Islet of Langerhans (tissue), 1 donor: ENCODE results near the gene SCO1.
"Not testable (repeated sequence)": the region's sequence is repeated elsewhere in the genome, so short reads cannot be mapped to it uniquely, and the experiment has no call there.

Source experiments
- FAIRE-seq: peaks from one replicate; lab custom pipeline; 2011; peaks lifted over from hg19 to GRCh38; lab: Jason Lieb, UNC

The SCO1 gene

DNA sequence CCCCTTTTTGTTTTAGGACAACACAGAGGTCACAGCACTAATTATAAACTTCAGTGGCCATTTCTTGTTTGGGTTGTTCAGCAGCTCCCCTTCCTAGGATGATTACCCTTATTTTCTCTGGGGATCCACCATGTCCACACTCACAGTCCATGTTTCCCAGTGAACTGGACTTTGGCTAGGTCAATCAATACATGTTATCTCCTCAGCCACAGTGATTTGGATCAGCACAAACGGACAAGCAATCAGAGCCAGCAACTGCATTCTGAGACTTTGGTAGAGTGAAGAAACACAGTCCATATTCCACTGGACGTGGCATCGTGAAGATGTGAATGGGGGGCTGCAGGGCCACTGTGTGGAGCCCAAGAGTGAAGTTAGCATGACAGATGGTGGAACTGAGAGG is 27.9 kb upstream of the SCO1 start:
- FAIRE-seq, result no peak

DNA sequence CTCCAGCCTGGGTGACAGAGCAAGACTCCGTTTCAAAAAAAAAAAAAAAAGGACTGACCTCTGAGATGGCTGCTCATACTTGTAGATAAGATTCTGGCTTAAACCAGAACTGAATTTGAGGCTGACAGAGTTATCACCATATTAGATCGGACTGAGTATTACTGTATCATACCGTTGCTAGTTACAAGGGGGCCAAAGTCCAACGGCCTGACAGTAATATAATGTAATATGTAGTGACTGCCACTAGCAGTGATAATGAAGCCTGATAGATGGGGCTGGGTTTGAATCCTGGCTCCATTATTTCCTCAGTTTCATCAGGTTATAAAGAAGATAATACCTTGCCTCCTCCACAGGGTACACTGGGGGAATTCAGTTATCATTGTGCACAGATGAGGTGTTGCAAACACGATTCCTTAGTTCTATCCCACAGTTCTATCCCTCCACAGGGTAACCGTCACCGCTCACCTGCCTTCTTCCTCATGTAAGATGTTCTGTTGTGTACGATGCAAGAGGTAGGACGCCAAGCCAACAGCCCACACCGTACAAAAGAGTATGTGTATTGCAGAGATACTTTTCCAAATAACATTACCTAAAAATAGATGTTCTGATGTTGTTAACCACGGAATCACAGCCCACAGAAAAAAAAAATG is 27.3 kb upstream of the SCO1 start:
- no peak for FAIRE-seq

DNA sequence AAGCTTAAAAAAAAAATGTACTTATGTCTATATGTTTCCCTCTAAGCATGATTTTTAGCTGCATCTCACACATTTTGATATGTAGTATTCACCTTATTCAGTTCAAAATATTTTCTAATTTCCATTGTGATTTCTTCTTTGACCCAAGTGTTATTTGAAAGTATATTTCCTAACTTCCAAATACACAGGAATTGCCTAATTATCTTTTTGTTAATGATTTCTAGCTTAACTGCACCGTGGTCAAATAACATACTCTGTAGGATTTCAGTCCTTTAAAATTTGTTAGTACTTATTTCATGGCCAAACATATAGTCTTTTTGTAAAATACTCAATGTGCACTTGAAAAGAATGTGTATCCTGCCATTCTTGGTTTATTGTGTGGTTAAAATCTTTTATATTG is 21.2 kb upstream of the SCO1 start:
- no peak for FAIRE-seq

DNA sequence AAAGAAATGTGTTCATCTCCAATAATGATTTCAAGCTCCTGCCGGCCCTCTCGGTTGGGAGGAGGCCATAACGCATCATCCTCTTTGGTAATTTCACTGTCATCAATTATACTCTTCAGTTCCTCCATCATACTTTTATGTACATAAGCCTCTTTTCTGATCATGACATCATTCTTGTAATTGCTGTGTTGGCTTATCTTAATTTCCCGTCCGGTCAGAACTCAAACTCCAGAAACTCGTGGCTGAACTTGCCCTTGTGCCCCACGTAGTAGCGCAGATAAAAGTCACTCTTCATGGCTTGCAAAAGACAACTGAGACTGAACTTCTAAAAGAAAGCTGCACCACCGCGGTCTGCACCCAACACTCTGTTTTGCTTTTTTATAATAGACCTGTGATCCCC is 18.9 kb upstream of the SCO1 start:
- no peak for FAIRE-seq

DNA sequence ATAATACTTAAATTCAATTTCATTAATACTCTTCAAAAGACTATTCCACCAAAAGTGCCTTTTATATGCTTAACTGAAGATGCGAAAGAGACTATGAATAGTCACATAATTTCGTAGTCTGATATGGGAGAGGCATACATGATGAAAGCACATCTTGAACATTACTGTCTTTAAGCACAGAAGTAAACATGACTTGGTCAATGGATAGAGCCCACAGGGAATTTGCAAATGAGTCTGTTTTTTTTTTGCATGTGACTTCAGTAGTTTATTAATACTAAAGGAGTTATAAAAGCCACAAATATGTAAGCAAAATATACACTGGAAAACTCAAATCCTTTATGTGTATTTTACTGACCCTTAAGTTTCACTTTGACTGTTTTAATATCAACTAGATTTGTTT is 16.0 kb upstream of the SCO1 start:
- no peak for FAIRE-seq

DNA sequence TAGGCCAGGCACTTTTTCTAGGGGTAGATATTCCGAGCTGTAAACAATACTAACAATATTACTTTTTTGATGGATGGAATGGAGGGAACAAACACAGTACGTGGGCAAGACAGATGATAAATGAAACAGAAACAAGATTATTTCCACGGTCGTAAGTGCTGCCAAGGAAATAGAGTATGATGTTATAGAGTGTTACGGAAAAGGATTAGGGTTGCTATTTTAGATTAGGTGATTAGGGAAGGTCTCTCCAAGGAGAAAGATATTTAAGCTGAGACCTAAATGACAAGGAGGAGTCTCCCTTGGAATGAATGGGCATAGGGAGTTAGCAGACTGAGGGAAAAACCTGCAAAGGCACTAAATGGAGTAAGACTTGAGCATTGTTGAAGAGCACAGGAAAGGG is 8.4 kb upstream of the SCO1 start:
- no peak for FAIRE-seq

DNA sequence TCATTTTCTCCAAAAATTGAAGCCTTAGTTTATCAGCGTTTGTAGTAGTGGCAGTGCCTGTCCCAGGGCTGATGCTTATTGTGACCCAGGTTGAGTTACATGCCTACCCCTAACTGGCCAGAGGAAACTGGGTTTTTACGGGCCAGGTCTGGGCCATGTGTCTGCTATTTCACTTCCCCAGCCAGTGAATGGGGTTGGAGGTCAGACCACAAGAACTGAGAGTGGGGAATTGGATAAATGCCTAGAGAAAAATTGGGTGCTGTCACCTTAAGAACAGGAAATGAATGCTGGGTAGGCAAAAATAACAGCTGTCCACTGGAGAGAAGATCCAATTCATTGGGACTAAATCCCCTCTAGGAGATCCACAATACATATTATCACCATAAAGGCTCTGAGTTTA is 5.2 kb upstream of the SCO1 start:
- no peak for FAIRE-seq

DNA sequence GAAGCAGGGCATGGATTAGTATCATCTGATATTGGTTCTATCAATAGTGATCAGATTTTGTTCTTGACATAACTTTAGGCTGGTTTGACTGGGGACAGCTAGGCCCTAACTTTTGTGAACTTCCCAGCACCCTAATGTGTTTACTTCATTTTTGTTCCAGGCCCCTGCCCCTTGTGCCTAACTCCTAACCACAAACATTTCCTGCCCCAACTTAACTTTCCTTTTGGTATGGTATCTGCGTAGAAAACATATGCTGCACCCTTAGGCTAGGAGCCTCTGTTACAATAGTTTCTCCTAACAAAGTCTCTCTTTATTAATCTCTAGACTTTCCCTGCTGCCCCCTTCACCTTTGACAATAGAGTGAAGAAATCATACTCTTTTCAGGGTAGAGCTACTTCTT is 2.5 kb upstream of the SCO1 start:
- no peak for FAIRE-seq

DNA sequence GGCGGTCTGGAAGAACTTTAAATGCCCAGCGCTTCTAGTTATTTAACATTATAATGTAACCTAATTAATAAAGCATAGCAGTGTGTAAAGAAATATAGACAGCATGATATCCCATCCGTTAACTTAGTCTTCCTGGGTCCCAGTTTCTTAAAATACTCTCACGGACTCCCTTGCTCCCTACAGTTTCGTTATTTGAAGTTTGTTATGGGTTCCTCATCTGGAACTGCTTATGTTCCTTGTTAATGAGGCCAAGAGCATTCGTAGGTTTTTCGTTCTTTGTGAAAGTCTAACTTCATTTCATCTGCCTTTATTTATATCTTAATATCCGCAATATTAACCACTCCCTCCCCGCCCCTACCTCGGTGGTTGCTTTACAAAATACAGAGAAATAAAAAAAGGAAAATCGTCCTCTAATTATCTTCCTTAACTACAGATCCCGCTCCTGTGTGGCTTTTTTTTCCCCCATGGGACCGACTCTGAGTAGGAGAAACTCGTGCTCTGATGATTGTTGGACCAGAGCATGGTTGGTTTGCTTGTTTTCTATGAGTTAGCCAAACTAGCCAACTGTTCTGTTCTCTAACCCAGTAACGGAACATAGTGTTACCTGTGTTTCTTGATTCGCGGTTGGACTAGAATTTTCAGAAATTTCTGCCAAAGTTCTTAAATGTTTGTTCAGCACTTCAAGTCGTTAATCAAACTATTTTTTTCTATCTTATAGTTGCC is 924 bp upstream of the SCO1 start:
- no peak for FAIRE-seq

DNA sequence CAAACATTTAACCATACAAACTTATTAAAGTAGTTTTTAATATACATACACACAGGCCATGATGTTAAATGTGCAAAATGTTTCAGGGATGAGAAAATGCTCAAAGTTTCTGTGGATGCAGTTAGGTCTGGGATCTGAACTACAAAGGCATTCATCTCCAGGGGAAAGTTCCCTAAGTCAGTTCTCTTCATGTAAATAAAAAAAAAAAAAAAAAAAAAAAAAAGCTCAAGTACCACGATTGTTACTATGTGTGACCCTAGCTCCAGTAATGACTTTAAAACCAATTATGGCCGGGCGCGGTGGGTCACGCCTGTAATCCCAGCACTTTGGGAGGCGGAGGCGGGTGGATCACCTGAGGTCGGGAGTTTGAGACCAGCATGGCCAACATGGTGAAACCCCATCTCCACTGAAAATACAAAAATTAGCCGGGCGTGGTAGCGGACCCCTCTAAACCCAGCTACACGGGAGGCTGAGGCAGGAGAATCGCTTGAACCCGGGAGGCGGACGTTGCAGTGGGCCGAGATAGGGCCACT is 1.4 kb downstream of the SCO1 start:
- FAIRE-seq, result not testable (repeated sequence)

DNA sequence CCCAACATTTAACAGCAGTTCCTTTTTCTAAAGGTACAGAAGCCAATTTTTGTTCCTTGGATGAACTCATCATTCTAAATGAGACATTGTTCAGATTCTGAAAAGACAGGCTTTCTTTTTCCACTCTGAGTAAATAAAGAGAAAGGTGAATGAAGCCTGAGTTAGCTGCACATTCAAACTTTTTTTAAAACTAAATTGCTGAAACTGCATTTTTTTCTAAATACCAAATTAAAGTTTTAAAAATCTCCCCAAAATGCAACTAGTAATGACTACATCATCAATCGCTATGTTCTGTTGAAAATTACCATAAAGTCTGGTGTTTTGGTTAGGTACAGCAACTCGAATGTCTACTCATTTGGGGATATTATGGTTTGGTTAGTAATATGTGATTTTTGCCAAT is 9.8 kb downstream of the SCO1 start:
- no peak for FAIRE-seq

DNA sequence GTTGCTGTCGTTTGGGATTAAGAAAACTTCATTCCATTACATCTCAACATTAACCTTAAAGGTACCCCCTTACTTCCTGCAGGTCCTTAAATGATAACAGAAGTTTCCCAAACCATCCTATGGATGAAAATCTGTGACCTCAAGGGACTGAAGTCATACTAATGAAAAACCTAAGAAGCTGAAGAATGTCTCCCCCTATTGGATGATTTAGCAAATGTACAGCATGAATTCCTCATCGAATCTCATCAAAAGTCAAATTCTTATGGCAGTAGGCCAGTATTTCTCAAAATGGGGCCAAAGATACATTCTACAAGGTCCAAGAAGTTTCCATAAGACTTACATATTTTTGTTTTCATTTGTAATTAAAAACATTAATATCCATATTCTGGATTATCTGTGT is 13.5 kb downstream of the SCO1 start:
- FAIRE-seq, result no peak

DNA sequence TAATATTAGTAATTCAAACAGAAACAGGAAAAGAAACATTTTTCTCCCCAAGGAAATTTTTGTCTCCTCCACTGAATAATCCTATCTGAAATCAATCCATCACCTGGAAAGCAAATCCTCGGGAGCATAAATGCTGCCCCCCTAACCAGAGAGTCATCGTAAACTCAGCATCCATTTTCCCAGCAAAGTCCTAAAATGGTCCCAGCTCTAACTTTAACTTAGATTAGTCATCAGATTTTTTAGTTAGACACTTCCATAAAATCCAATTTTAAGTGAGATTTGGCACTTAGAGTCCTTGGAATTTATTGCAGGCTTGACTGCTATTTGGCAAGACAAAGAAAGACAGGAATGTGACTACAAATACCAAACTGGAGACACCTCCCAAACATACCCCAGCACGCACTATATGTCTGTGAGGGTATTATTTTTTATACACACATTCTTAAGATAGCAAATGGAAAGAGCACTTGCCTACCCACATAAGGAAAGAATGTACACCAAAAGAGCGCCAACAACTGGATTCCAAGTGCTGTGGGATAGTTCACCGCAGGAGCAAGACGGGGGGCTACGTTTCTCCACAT is 15.4 kb downstream of the SCO1 start:
- FAIRE-seq, result no peak

DNA sequence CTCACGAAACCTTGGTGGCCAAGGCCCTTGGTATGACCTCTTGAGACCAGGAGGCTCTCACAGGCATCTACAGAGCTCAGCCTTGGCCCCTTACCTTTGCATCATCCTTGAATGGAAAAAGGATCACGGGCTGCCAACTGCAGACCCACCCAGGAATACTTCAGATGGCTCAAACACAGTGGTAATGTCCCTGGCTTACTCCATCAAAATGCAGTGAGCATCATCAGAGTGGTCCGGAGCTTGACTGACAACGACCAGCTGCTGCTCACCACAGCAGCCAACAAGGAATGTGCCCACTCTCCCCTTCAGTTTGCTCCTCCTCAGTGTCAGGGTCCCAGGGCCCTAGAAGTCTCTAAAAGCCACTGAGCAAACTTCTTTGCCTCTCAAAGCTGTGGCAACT is 22.6 kb downstream of the SCO1 start:
- FAIRE-seq, result no peak

DNA sequence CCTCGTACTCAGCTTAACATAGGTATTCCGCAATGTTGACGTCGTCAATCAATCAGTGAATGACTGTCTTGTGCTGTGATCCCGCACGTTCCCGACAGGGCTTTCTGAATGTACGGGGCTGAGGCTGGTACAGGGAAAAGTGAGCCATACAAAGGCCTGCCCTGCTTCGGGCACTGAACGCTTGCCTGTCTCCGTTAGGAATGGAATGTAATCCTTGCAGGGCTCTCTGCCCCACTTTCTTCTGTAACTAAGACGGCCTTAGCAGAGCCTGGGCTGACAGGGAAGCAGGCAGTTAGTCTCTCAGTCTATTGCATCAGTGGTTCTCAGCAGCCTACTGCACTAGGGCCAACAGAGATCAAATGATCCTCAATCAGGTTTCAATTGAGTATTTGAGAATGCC is 24.0 kb downstream of the SCO1 start:
- no peak for FAIRE-seq

DNA sequence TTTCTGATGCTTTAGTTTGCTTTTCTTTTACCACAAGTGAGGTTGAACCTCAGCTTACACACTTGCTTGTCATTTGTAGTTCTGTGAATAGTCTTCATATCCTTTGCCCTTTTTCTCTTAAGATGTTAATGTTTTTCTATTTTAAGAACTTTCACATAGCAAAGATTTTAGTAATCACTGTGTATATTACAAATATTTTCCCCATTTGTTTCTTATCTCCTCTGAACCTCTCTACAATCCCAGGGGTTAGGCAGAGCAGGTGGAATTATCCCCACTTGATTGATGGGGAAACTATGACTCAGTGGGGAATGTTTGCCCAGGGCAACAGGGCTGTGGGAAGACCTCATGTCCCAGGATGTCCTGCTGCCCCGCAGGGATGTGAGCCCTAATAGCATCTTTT is 28.6 kb downstream of the SCO1 start:
- FAIRE-seq, result no peak

DNA sequence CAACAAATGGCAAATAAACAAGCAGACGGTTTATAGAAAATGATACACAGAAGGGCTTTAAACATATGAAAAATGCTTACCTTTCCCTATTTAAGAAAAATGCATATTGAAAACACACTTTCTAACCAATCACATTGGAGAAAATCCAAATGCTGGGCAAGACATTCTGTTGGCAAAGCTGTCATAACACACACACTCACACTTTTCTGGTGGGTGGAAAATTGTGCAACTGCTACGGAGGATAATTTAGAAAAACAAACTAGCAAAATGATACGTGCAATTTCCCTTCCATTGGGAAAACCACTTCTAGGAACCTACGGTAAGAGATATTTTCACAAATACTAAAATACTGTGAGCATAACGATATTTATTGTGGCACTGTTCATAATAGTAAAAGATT is 30.4 kb downstream of the SCO1 start:
- no peak for FAIRE-seq

DNA sequence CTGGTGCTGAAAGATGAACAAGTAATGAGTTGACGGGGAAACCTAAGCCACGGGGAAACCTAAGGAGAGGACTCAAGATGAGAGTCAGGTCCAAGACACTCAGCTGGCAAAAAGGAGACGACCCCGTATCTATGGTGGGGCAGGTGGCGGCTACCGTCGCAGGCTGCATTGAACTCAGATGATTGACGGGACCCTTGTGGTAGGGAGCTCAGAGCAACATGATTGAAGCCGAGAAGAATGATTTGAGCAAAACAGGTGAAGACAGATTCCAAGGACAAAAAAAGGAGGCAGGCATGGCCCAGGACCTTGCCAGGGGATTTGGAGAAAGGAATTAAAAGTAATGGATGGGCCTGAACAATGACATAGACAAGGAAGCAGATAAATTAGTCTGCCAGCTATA is 32.8 kb downstream of the SCO1 start:
- no peak for FAIRE-seq

DNA sequence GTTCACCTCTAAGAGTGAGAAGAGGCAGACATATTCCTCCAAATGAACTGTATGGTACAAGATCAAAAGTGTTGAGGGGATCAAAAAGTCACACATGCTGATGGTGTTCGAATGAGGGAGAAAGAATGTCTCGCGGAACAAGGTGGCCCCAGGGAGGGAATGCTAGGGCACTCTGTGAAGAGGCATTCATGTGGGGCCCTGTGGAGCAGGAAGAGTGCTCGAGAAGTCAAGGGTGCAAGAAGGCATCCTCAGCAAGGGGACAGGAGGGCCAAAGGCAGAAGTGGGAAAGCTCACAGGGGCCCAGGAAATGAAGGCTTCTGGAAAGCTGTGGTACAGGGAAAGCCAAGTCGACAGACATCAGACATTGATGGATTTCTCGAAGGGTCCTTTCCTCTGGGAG is 34.1 kb downstream of the SCO1 start:
- no peak for FAIRE-seq

DNA sequence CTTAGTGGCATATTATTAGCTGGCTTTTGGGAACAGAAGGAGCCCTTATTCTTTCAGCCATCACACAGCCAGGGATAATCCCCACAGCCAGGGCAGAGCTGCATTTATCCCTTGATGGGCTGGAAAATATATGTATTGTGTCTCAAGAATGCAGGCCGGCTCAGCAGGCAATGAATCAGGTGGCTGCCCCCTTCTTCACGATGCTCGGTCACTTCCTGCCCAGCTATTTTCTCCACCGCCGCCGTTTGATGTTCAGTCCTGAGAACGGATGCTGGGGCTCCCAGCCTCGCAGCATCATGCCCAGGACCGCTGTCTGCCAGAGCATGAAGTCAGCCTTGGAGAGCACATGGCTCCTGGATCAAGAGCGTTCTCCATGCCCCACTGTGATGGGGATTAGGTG is 35.9 kb downstream of the SCO1 start:
- FAIRE-seq, result no peak

DNA sequence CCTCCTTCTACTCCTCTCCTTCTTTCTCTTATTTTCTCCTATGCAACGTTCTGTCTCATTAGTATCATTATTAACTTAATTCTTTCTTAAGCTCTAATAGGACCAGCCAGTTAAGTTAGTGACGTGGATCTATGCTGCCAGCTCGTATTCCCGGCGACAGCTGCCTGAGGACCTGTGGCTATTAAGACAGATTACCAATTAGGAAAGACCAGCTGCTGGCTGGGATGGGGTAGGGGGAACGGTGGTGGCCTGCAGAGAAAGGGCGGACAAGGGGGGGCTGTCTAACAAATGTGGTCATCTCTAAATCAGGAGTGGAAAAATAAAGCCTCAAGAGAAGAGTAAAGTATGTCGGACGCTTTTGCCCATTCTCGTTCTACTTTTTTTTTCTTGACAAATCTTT is 39.5 kb downstream of the SCO1 start:
- no peak for FAIRE-seq

DNA sequence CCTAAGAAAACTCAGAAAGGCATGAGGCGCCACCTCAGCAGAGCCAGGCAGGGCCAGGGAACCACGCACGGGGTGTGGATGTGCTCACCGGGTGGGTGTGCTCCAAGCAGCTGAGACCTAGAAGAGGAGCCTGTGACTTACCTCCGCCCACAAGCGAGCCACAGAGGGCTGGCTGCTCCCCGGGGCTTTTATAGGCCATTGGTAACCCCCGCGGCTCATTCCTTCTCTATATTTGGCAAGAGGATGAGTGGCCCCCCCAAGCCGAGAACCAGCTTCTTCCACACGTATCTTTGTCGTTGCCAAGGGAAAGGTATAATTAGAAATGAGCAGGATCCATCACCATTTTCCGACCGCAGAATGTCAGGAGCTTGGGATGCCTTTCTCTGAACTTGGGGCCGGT is 40.2 kb downstream of the SCO1 start, which contains the start of gene MYH3:
TSS of gene MYH3 (minus strand) at position 162 of the 400 bp plus-strand sequence. CDS start 2,245 bp downstream, outside the sequence.
- no peak for FAIRE-seq

DNA sequence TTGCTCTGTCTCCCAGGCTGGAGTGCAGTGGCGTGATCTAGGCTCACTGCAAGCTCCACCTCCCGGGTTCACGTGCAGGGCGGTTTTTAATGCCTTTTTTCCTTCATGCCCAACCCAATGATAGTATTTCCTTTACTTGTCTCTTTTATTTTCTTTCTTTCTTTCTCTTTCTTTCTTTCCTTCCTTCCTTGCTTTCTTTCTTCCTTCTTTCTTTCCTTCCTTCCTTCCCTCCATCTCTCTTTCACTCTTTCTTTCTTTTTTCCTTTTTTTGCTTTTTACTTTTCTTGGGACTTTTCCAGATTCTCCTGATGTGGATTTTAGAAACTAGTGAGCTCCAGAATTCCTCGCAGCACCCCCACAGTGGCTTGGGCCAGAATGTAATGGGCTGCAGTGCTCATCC is 43.3 kb downstream of the SCO1 start:
- no peak for FAIRE-seq
